HG03571 (cell line): ENCODE data around the gene HMX1.

Experiments
- ATAC-seq: cut with Tn5 transposase; IDR thresholded peaks from one replicate; pipeline ENCODE4 v1.9.1; 2021; ENCODE audit not compliant: unreplicated experiment

Gene HMX1

DNA sequence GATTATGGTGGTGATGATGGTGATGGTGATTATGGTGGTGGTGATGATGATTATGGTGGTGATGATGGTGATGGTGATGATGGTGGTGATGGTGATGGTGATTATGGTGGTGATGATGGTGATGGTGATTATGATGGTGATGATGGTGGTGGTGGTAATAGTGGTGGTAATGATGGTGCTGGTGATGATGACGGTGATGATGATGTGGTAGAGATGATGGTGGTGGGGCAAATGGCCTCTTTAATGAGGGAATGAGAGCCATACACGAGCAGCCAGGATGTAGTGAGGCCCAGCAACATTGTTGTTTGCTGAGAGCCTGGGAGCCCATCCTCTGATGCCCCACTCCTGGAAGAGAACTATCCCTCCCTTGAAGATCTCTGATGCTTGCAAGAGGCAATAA is 29.0 kb downstream of the HMX1 start:
- ATAC-seq, result no peak

DNA sequence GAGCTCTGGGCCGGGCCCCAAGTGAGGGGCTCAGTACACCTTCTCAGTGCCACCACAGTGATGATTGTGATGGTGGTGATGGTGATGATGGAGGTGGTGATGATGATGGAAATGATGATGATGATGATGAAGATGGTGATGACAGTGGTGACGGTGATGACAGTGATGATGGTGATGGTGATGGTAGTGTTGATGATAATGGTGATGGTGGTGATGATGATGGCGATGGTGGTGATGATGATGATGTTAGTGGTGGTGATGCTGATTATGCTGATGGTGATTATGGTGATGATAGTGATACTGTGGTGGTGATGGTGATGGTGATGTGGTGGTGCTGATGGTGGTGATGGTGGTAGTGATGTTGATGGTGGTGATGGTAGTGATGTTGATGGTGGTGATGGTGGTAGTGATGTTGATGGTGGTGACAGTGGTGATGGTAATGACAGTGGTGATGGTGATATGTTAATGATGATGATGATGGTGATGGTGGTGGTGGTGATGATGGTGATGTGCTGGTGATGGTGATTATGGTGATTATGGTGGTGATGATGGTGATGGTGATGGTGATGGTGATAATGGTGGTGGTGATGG is 29.9 kb downstream of the HMX1 start:
- ATAC-seq, result no peak

DNA sequence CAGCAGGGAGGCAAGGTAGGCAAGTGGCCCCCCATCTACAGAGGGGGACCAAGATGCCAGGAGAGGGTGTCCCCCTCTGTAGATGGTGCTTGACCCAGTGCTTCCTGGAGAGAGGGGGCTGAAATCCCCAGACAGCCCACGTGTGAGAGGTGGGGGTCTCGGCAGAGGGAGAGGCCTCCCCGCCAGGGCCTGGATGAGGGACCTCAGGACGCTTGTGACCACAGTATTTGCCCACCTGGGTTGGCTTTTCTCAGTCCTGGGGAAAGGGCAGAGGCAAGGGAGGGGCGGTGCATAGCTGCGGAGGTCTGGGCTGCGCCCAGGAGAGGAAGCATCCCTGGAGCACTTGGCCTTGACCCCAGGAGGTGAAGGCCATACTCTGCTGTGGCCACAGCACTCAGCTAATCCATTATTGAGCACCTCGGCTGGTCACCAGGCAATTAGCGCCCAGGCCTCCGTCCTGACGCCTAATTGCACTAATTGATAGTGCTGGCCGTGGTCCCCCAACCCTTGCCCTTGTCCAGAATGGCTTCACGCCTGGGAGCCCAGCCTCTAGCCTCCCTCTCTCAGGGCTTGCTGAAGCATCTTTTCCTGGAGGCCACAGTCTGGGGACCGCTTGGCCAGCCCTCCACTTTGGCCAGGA is 30.7 kb downstream of the HMX1 start:
- ATAC-seq, result no peak

DNA sequence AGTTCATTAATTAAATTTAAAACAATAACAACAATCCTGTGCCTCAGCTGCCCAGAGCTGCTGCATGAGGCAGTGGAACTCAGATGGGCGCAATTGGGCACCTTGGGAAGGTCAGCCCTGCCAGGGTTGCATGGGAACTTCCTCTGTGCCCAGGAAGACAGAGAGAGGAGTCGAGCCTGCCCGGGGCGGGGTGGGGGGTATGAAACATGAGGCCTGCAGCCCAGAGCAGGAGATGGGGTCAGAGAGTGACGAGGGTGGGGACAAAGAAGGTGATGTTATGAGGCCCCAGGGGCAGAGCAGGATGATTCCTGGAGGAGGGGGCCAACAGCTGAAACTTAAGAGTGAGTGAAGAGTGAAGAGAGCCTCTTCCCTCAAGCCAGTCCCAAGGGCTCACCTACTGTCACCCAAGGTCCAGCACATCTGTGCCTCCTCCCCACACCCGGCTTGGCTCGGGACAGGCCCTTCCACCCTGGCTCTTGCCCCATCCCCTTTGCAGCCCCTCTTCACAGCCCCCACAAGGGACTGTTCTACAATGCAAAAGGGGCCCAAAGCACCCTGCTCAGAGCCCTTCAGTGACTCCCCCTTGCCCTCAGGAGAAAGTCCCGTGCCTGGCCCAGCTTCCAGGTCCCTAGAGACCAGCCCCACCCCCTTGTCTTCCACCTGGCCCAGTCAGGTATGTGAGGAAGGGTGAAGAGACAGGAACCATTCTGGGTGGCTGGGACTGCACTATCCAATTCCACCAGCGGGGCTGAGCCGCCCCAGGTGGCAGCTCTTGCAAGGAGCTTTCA is 31.4 kb downstream of the HMX1 start:
- no peak for ATAC-seq

DNA sequence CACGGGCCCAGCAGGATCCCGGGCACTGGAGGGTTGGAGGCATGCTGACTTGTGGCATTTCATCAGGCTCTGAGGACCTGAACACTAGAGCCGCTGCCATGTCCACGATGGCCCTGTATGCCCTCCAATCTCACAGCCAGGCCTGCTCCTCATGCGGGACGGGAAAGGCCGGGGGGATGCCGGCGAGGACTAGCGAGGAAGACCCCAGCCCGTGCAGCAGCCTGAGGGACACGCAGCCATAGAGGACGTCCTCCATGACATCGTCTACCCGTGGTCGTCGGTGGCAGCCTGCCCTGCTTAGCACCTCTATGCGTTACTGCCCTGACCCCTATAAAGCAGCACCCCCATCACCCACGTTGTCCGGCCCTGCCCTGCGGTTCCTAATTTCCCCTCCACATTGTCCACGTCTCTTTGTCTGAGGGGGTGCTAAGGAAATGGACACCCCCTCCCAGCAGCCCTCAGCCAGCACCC is 32.6 kb downstream of the HMX1 start:
- no peak for ATAC-seq

DNA sequence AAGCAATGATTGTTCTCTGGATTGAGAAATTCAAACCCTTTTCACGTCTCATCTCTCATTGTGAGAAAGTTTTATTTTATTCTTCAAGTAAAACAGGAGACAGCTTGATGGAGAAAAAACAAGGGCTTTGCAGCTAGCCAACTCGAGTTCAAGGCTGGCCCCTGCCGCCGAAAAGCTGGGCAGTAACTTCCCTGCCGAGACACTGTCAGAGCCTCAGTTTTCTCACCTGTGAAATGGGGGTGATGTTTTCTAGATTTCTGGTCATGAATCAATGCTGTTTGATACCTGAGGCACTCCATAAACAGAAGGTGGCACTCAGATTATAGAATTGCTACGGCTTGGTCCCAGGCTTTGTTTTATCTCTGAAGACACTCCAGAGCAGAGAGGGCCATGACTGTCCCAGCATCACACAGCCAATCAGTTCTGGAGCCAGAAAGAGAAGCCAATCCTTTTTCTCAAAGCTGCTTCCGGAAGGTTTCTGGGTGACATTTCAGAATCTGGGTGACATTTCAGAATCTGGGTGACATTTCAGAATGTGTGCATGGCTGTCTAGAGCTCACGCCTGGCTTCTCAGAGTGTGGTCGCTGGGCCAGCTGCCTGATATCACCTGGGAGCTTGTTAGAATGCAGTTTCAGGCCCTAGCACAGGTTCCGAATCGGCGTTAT is 33.2 kb downstream of the HMX1 start:
- ATAC-seq, result no peak

DNA sequence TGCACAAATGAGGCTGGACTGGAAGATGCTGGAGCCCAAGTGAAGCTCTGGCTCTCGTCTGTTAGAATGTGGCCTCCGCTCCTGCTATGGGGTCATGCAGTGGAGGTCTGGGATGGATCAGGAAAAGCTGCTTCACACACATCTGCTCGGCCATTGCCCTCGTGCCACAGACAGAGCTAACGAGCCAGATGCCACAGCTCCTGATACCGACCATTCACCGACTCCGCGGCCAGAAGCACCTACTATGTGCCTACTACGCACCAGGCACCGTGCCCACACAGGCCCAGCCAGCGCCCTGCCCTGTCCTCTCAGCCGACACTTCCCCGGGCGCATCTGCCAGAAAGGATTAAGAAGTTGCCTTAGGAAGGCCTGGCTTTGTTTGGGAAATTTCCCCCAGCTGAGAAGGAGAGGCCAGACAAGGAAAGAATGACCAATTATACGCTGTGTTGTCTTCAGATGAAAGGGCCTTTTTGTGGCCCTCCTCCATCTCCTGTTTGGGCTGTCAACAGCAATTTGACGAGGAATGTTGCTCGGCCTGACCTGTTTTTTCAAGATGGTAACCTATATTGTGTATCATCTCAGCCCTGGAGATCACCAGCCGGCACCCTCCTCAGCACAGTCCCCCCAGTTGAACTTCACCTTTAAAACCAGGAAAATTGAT is 34.3 kb downstream of the HMX1 start:
- ATAC-seq, result no peak

DNA sequence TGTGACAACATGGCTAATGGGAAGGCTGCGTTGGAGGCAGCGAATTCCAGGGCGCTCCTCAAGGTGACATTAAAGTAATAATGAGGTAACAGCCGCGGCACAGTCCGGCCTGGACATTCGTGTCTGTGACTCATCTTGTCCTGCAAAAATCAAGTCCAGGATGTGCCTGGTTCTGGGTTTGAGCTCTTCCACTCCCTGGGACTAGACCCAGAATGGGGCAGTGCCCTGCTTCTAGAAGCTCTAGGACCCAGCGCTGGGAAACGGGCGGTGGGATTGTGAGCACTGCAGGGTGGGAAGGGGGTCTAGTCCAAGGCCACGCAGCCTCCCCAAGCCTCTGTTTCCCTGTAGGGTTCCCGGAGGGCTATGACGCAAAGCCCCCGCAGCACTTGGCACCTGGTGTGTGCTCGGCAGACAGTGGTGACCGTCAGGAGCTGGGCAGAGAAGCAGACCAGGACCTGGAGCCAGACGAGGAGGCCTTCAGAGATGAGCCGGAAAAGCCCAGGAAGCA is 34.9 kb downstream of the HMX1 start:
- ATAC-seq, result no peak

DNA sequence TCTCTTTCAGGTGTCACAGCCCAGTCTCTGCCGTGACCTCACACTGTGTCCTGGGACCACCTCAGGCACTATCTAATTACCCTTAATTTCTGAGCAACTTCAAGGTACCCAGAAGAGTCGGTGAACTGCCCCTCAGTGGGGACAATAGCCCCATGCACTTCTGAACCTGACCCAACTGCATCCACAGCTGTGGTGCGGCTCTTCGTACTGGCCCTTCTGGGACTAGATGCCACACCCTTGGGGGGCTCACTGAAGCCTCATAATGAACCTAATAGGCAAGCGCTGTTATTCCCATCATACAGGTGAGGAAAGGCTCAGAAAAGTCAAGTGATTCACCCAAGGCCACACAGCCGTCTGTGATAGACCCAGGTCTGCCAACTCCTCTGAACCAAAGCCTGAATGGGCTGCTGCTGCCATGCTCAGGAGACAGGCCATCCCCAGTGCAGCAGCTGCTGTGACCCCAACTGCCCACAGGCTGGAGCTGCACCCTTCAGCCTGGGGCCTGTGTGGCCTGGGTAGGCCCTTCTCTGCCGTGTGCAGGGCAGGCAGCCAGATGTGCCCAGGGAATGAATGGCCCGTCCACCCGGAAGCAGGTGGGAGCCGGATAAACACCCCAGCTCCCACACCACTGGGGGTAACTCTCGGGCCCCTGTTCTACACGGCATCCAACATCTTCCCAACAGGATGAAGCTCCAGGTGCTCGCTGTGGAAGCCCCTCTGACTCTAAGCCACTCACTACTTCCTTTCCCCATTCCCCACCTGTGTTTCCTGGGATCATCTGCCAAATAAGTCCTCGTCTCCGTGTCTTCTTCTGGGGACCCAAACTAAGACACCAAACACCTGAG is 35.9 kb downstream of the HMX1 start:
- ATAC-seq, result no peak

DNA sequence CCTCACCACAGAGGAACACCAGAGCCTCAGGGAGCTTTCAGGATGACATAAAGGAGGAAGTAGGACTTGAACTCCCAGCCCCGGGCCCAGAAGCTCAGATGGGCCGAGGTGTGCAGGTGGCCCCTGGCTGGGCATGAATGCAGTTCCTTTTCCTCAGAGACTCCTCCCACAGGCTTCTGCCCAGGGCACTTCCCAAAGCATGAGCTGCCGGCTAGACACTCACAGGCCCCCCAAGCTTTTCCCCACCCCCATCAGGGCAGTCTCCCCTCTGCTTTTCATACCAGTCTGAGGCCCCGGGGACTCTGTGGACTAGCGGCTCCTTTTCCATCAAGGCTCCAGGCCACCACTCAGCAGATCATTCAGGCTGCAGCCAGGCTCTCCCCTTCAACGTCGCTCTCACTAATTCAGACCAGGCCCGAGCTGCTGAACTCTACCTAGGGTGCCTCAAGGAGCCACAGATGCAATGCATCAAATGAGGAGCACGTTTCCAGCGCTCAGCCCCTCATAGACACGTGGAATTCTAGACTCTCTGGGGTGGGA is 36.9 kb downstream of the HMX1 start:
- ATAC-seq, result no peak

DNA sequence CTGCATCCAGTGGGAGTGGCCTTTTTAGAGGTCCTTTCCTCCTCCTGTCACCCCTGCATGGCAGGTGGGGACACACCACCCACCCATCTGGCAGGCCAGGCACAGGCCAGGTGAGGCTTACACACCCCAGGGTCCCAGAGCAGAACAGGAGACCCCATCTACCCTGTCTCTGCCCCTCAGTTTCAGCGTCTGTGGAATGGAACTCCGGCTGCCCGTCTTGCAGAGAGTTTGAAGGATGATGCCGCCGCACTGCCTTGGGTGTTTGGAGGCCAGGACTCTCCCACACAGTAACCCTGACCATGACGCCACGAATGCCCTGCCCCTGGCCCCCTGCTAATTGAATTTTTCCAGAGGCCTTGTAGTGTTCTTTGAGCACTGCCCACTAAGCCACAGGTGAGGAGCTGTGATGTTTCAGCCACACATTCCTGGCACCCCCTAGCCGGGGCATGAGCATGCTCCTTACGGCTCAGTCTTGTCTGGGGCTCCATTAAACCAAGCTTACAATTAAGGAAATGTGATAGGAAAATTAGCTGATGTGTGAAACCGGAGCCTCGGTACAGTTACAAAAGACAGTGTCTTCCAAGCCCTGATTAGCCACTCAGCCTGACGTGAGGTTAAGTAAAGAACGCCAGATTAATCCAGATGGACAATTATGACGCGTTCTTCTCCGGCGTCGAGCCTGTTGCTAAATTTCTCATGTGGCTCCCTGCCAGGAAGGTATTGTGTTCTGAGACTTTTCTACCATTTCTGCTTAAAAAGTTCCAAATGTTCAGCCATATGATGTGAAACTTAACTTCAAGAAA is 39.3 kb downstream of the HMX1 start:
- no peak for ATAC-seq

DNA sequence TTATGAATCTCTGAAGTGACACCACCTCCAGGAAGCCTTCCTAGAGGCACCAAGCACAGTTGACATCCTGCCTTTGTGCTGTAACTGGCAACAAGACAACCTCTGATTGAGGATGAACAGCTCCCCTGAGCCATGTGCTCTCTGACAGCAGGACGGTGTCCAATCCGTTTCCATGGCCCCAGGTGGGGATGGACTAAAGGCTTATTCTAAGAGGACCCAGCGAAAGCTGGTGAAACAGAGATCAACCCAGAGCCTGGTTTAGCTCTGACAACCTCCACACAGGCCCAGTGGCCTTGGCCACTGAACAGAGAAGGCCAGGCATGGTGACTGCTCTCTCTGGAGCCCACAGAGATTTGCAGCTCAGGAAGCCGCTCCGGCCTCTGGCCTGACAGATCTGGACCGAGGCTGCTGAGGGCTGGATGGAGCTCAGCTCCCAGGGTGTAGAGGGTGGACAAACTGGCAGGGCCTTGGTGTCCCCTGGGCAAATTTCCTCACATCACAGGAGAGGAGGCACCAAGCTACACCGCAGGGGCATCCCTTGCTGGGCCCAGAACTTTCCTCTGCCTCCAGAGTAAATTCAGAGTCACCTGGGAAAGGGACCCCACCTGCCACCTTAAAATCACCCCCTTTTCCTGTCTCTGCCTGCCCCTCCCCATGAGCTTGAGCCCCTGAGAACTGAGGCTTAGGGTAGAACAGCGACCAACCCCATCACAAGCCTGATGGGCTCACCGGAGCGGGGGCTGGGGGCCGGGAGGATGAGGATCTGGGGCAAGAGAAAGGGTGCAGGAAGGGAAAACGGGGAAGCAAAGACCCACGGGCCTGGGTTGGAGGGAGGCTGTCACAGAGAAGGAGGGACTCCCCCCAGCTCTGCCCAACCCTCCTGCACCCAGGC is 40.2 kb downstream of the HMX1 start:
- no peak for ATAC-seq

DNA sequence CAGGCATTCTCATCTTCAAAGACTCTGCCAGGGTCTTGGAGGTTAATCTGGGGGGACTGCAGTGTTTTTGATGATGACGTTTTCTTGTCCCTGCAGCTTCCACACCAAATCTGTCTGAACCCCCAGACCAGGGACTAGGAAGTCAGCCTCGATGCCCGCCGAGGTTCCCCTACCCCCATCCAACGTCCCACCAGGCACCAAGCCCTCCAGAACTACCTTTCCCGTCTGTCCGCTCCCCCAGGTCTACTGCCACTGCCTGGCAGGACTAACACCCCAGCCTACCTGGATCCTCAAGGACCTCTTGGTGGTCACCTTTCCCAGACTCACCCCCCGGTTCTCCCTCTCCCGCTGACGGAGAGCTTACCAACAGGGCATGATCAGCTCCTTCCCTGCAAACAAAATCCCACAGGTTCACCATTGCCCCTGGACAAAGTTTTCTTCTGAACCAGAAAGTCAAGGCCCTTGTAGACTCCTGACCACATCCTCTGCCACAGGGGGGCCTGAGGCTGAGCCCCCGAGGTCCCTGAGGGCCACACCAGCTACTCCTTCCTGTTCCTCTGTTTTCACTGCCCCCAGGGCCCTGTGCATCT is 40.9 kb downstream of the HMX1 start:
- ATAC-seq, result no peak

DNA sequence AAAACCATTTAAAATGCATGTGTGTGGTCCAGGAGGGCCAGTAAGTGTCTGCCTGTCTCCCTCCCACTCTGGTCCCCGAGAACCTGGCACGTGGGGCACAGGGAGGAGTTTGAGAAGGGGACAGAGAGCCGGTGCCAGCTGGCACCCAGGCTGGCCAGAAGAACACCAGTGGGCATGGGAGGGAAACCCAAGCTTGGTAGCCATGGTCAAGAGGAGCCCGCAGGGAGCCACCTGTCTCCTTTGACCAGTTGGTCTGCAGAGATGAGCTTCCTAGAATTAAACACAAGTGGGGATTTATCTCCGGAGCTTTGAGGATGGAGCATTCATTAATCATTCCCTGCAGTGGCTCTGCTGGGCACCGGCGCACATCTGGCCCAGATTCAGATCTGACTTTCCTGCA is 41.6 kb downstream of the HMX1 start:
- ATAC-seq, result no peak

DNA sequence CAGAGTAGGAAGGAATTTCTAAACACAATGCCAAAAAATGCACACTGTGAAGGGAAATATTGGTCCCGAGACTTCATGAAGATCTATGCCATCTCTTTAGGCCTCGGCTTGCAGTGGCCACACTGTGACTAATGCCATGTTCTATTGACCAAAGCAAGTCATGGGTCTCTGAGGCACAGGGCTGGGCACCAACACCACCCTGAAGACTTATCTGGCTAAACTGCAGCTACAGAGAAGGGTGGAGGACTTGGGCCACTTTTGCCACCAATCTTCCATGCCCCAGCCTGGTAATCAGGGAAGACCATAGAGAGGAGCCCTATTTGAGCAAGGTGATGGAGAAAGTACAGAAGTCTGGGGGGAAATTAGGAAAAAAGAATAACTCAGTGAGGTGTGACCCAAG is 42.1 kb downstream of the HMX1 start:
- no peak for ATAC-seq

DNA sequence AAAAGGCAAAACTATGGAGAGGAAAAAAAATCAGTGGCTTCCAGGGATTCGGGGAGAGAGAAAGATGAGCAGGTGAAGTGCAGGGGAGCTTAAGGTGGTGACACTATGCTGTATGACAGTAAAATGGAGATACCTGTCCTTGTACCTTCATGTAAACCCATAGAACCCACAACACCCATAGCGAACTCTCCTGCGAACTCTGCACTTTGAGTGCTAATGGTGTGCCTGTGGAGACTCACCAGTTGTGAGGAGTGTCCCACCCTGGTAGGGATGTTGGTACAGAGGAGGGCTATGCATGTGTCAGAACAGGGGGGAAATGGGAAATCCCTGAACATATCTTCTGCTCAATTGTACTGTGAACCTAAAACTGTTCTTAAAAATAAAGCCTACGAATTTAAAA is 42.8 kb downstream of the HMX1 start:
- no peak for ATAC-seq

DNA sequence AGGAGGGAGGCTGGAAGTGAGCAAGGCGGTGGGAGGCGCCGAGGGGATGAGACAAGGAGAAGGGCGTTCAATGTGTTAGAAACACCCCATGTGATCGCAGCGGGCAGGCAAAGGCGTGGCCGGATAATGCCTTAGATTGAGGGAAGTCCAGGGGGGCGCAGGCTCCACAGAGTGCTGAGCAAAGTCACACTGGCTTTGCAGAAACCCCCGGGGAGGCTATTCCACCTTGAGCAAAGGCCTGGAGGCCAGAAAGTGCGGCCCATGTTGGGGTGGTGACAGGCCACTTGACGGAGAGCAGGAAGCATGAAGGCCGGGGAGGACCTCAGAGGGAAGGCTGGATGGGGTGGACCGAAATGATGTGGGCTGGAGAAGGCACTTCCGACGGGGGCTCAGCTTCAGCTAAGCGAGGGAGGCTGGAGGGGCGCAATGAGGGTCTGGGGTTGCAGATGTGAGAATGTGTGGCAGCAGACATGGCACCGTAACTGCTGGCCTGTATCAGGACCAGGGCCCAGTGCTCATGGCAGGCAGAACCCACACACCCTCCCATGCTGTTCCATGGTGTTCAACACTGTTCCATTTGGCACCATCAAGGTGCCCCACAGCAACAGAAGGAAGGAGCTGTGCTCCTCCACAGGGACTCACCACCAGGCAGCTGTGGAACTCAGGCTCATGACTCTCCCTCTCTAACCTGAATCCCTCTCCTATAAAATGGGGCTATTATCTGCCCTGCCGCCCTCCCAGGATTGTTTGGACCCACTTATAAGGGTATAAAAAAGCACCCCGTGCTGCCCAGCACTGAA is 50.3 kb downstream of the HMX1 start:
- ATAC-seq, result no peak
